Thyroid gland (tissue), 4 donors: Measurements from ENCODE around the gene PRPH. TPM values are rescaled to one million over a fixed set of nuclear protein-coding genes. Genes with fewer than 3 reads are reported as not detected.

Experiments
- DNase-seq, 2 donors: peaks; one replicate each; pipeline ENCODE4 v3.0.0-alpha.2; 2019
- H3K27ac ChIP-seq, 3 donors: fragments of 200-600 bp; sonication (generic); 1 replicate in 2 of 3; 2 replicates in 1 of 3; pipeline ENCODE4 v1.5.1; 2016 to 2019; ENCODE audit warnings: mild to moderate bottlenecking in 1 of 3, moderate library complexity in 1 of 3
- H3K27me3 ChIP-seq: fragments of 200-600 bp; sonication (generic); one replicate; pipeline ENCODE4 v1.5.1; 2019
- H3K36me3 ChIP-seq, 2 donors: fragments of 200-600 bp; sonication (generic); one replicate each; pipeline ENCODE4 v1.5.1; 2016 to 2019
- H3K4me1 ChIP-seq, 2 donors: fragments of 200-600 bp; sonication (generic); one replicate each; pipeline ENCODE4 v1.5.1; 2017 to 2019
- H3K4me3 ChIP-seq, 3 donors: fragments of 200-600 bp; sonication (generic); replicated peaks in 1 of 3; 1 replicate in 2 of 3; 2 replicates in 1 of 3; pipeline ENCODE4 v1.5.1; 2016; ENCODE audit warnings: mild to moderate bottlenecking in 1 of 3
- H3K9me3 ChIP-seq: fragments of 200-600 bp; sonication (generic); one replicate; pipeline ENCODE4 v1.5.1; 2017
- POLR2A ChIP-seq, 2 donors: fragments of 450-650 bp; IDR thresholded peaks; one replicate each; pipeline ENCODE4 v1.6.1; 2017; ENCODE audit warnings: antibody characterized with exemption in 2 of 2, mild to moderate bottlenecking in 2 of 2, moderate library complexity in 1 of 2
- WGBS, 2 donors: methylation state at CpG; one replicate each; pipeline ENCODE4 v1.1.5; 2017; 5-methylcytosine and 5-hydroxymethylcytosine counted together
- intact Hi-C: fragments of 100-400 bp; cut with DNase I; formaldehyde crosslinking; loops from one replicate; pipeline ENCODE4 v1.15.1; 2023
- total RNA-seq, 4 donors: library from RNA; depleted of rRNA; stranded (reverse); fragments of >200 nt; gene quantifications; one replicate each; pipeline ENCODE4 v1.2.3, GENCODE V29; 2016
- TF ChIP-seq, protein P1 (sequence below), 6 experiments: fragments of 200-600 bp in 3 of 6; fragments of 450-650 bp in 3 of 6; sonication (generic) in 3 of 6; IDR thresholded peaks; one replicate each; pipeline ENCODE4 v1.5.1; 2016 to 2019; ENCODE audit warnings: antibody characterized with exemption in 6 of 6, mild to moderate bottlenecking in 2 of 6, inconsistent platforms in 1 of 6, moderate library complexity in 1 of 6

Gene PRPH
- total RNA-seq, 4 donors from 2014 or later: 0.67 TPM; not detected in 3

GRCh38 chr12:49294804-49295081 is 204 bp upstream of the PRPH start:
- Histone ChIP-seq H3K27ac (no peak overlapping the region), H3K9me3 (no peaks in the 10 kb centered on the region), H3K4me3 (no peak overlapping the region), H3K27me3 (peaks cover 16% of the 10 kb centered on the region), H3K36me3 (no peaks in the 10 kb centered on the region), H3K4me1 (peaks cover 18 to 22% of the 10 kb centered on the region in 2 donors)
- no peak for TF ChIP-seq POLR2A (IDR thresholded peaks at IDR 0.05)
- TF ChIP-seq, protein P1, sequence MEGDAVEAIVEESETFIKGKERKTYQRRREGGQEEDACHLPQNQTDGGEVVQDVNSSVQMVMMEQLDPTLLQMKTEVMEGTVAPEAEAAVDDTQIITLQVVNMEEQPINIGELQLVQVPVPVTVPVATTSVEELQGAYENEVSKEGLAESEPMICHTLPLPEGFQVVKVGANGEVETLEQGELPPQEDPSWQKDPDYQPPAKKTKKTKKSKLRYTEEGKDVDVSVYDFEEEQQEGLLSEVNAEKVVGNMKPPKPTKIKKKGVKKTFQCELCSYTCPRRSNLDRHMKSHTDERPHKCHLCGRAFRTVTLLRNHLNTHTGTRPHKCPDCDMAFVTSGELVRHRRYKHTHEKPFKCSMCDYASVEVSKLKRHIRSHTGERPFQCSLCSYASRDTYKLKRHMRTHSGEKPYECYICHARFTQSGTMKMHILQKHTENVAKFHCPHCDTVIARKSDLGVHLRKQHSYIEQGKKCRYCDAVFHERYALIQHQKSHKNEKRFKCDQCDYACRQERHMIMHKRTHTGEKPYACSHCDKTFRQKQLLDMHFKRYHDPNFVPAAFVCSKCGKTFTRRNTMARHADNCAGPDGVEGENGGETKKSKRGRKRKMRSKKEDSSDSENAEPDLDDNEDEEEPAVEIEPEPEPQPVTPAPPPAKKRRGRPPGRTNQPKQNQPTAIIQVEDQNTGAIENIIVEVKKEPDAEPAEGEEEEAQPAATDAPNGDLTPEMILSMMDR (IDR thresholded peaks at IDR 0.05): no peak
- no peak for DNase-seq
- intact Hi-C loops: loop anchor here (5.0 kb wide), 1 partner anchor 38 kb away; no protein-coding TSS in a partner anchor
- WGBS, 2 donors: 59 to 64% methylated on average over 2 to 3 of the region's 5 CpGs

GRCh38 chr12:49296034-49296835 is 1.3 kb downstream of the PRPH start:
- peak; percentile 35 to 51 for DNase-seq
- WGBS, 2 donors: 17 to 27% methylated on average over 28 to 30 of the region's 54 CpGs
- no peaks in the 10 kb centered on the region for H3K36me3 ChIP-seq
- peaks cover 16% of the 10 kb centered on the region for H3K27me3 ChIP-seq
- no peak overlapping the region for H3K27ac ChIP-seq
- intact Hi-C loops: no loop called here
- H3K9me3 ChIP-seq: no peaks in the 10 kb centered on the region
- peaks cover 18 to 22% of the 10 kb centered on the region in 2 donors for H3K4me1 ChIP-seq
- peak overlapping the region in 1 of 3 donors; percentile 1 for H3K4me3 ChIP-seq
- TF ChIP-seq, protein P1 (IDR thresholded peaks at IDR 0.05): peak; percentile 43 to 71 (median 51)
- no peak for TF ChIP-seq POLR2A (IDR thresholded peaks at IDR 0.05)

- WGBS, 2 donors: 1 to 4% methylated on average over 11 to 30 of the region's 77 CpGs
- peaks cover 16% of the 10 kb centered on the region for H3K27me3 ChIP-seq
- no peak overlapping the region for H3K27ac ChIP-seq
- TF ChIP-seq POLR2A (IDR thresholded peaks at IDR 0.05): no peak
- TF ChIP-seq, protein P1 (IDR thresholded peaks at IDR 0.05): peak in 1 of 6 experiments; percentile 23
- peak overlapping the region in 1 of 3 donors; percentile 1 for H3K4me3 ChIP-seq
- DNase-seq: peak; percentile 25 to 29
- H3K9me3 ChIP-seq: no peaks in the 10 kb centered on the region
- intact Hi-C loops: no loop called here
- H3K36me3 ChIP-seq: no peaks in the 10 kb centered on the region
- peaks cover 18 to 22% of the 10 kb centered on the region in 2 donors for H3K4me1 ChIP-seq
Measured at GRCh38 chr12:49296836-49297694, 2.1 kb downstream of the PRPH start.

DNA sequence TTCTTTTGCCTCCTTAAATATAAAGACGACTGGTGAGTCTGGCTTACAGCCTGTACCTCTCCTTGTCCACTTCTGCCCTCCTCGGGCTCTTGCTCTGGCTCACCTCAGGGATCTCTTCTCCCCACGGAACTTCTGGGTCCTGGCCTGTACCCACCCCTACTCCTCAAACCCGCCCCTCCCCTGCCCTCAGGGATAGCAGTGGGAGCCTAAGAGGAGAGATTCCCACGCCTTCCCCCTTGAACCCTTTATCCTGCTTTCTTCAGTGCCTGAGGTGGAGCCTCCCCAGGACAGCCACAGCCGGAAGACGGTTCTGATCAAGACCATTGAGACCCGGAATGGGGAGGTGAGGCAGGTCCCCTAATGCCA is 2.7 kb downstream of the PRPH start:
- Histone ChIP-seq H3K4me3 (no peak overlapping the region), H3K9me3 (no peaks in the 10 kb centered on the region), H3K36me3 (no peaks in the 10 kb centered on the region), H3K4me1 (peaks cover 18 to 22% of the 10 kb centered on the region in 2 donors), H3K27ac (no peak overlapping the region), H3K27me3 (peaks cover 16% of the 10 kb centered on the region)
- TF ChIP-seq POLR2A (IDR thresholded peaks at IDR 0.05): no peak
- TF ChIP-seq, protein P1 (IDR thresholded peaks at IDR 0.05): no peak
- intact Hi-C loops: no loop called here
- no peak for DNase-seq
- WGBS, 2 donors: 14 to 18% methylated on average over 8 of the region's 8 CpGs

- intact Hi-C loops: no loop called here
- Histone ChIP-seq H3K27ac (no peak overlapping the region), H3K4me1 (peaks cover 18 to 22% of the 10 kb centered on the region in 2 donors), H3K36me3 (no peaks in the 10 kb centered on the region), H3K27me3 (peaks cover 16% of the 10 kb centered on the region), H3K4me3 (no peak overlapping the region), H3K9me3 (no peaks in the 10 kb centered on the region)
- TF ChIP-seq, protein P1 (IDR thresholded peaks at IDR 0.05): no peak
- TF ChIP-seq POLR2A (IDR thresholded peaks at IDR 0.05): no peak
- WGBS, 2 donors: 48 to 54% methylated on average over 6 of the region's 6 CpGs
- DNase-seq: no peak
Measured at GRCh38 chr12:49298160-49298559, 3.2 kb downstream of the PRPH start.
